A549 treated with RU486 at 1 μM for 4 hours (cell line): ENCODE data around the gene OR5A1. TPM values are rescaled to one million over a fixed set of nuclear protein-coding genes. Genes with fewer than 3 reads are reported as not detected.

ENCODE experiments used
- total RNA-seq: library from RNA; stranded (reverse); fragments of 200-300 nt; extraction: Qiagen RNA extraction; gene quantifications from 5 replicates; pipeline ENCODE4 v1.2.3, GENCODE V29; 2022; ENCODE audit warnings: low read depth

The OR5A1 gene
- not detected in 5 replicates for total RNA-seq

GRCh38 chr11:59436169-59436568 is at the start of gene OR5A1:
OR5A1 (plus strand) TSS chr11:59436469; CDS start chr11:59443169, 6,700 bp downstream.

GRCh38 chr11:59426361-59427067 is 9.8 kb upstream of the OR5A1 start, which contains the start of gene OR5A2:
OR5A2 (minus strand) TSS chr11:59426413; CDS start chr11:59422953, 3,460 bp downstream.

DNA sequence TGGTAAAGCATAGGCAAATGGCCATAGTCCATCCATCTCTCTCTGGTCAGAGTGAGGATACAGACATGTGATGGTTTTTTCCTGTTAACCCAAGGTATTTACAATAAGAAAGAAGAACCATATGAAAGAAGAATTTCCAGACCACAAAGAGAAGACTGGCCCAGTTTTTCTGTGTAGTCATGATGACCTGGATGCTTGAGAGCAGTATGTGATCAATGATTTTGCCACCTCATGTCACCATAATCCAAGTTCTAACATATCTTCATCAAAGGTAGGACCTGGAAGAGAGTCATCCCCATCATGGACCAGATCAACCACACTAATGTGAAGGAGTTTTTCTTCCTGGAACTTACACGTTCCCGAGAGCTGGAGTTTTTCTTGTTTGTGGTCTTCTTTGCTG is 20.4 kb downstream of the OR5A1 start, which contains the start of gene OR4D6:
TSS of gene OR4D6 (plus strand) at position 301 of the 400 bp plus-strand sequence. CDS start at position 301, 0 bp downstream.

GRCh38 chr11:59473015-59473414 is 36.7 kb downstream of the OR5A1 start, which contains the start of gene OR4D10:
OR4D10 (plus strand) TSS chr11:59473315; CDS start chr11:59477430, 4,115 bp downstream.

Other genes starting within 250 kb of the OR5A1 start
- gene MPEG1, start 223.5 kb upstream of the OR5A1 start, total RNA-seq = not detected in 5 replicates
- gene OR5AN1, start 77.6 kb upstream of the OR5A1 start, total RNA-seq = not detected in 5 replicates
- gene OR5A2, start 10.1 kb upstream of the OR5A1 start, total RNA-seq = not detected in 5 replicates
- not detected in 5 replicates for gene OR4D6, start 20.5 kb downstream of the OR5A1 start, total RNA-seq
- gene OR4D10, start 36.8 kb downstream of the OR5A1 start, total RNA-seq = not detected in 5 replicates
- gene OR4D11, start 67.1 kb downstream of the OR5A1 start, total RNA-seq = not detected in 5 replicates
- not detected in 5 replicates for gene OR4D9, start 75.1 kb downstream of the OR5A1 start, total RNA-seq
- gene OSBP, start 179.3 kb downstream of the OR5A1 start, total RNA-seq = 26.7 to 29.9 TPM (median 27.4 TPM) in 5 replicates
- 38.7 to 49.2 TPM (median 47.1 TPM) in 5 replicates for gene PATL1, start 232.6 kb downstream of the OR5A1 start, total RNA-seq